GM19463 (cell line): ENCODE data around the gene OR1I1.
"Not testable (repeated sequence)": the region's sequence is repeated elsewhere in the genome, so short reads cannot be mapped to it uniquely, and the experiment has no call there.

ENCODE experiments used
- ATAC-seq: cut with Tn5 transposase; IDR thresholded peaks from one replicate; pipeline ENCODE4 v1.9.1; 2021; ENCODE audit warnings: mild to moderate bottlenecking, moderate library complexity; ENCODE audit not compliant: unreplicated experiment

Gene OR1I1

GRCh38 chr19:15081911-15082310 lies at the start of gene OR1I1:
Gene OR1I1, plus strand, starts transcription at chr19:15082211. Its CDS starts 4,855 bp downstream, at chr19:15087066.
- ATAC-seq, result no peak

GRCh38 chr19:15035795-15036311 lies 46.2 kb upstream of the OR1I1 start:
- no peak for ATAC-seq

GRCh38 chr19:15037586-15037985 lies 44.4 kb upstream of the OR1I1 start:
- no peak for ATAC-seq

- no peak for ATAC-seq
Observed at GRCh38 chr19:15038294-15038693, 43.7 kb upstream of the OR1I1 start.

- ATAC-seq, result no peak
Observed at GRCh38 chr19:15042003-15042402, 40.0 kb upstream of the OR1I1 start.

- ATAC-seq, result no peak
Observed at GRCh38 chr19:15042826-15043225, 39.2 kb upstream of the OR1I1 start.

- no peak for ATAC-seq
Observed at GRCh38 chr19:15045506-15045905, 36.5 kb upstream of the OR1I1 start.

- no peak for ATAC-seq
Observed at GRCh38 chr19:15047680-15048079, 34.3 kb upstream of the OR1I1 start.

- ATAC-seq, result no peak
Observed at GRCh38 chr19:15048128-15048527, 33.9 kb upstream of the OR1I1 start.

- ATAC-seq, result no peak
Observed at GRCh38 chr19:15048885-15049541, 33.0 kb upstream of the OR1I1 start, which contains the start of gene CASP14. Gene CASP14, plus strand, starts transcription at chr19:15049480. Its CDS starts 2,772 bp downstream, at chr19:15052252.

GRCh38 chr19:15050639-15051038 lies 31.4 kb upstream of the OR1I1 start:
- ATAC-seq, result no peak

- no peak for ATAC-seq
Observed at GRCh38 chr19:15062036-15062435, 20.0 kb upstream of the OR1I1 start.

GRCh38 chr19:15070386-15070785 lies 11.6 kb upstream of the OR1I1 start:
- not testable (repeated sequence) for ATAC-seq

GRCh38 chr19:15072930-15073647 lies 8.9 kb upstream of the OR1I1 start:
- ATAC-seq, result no peak

GRCh38 chr19:15074371-15074770 lies 7.6 kb upstream of the OR1I1 start:
- no peak for ATAC-seq

- no peak for ATAC-seq
Observed at GRCh38 chr19:15075806-15076205, 6.2 kb upstream of the OR1I1 start.

GRCh38 chr19:15080002-15080401 lies 2.0 kb upstream of the OR1I1 start:
- ATAC-seq, result not testable (repeated sequence)

GRCh38 chr19:15087182-15087581 lies 5.2 kb downstream of the OR1I1 start:
- ATAC-seq, result no peak

GRCh38 chr19:15091918-15092753 lies 10.1 kb downstream of the OR1I1 start:
- no peak for ATAC-seq

- ATAC-seq, result no peak
Observed at GRCh38 chr19:15093001-15093400, 11.0 kb downstream of the OR1I1 start.

GRCh38 chr19:15096223-15096622 lies 14.2 kb downstream of the OR1I1 start:
- ATAC-seq, result no peak
